Measurements from ENCODE around the gene NFATC2.
A peak's percentile ranks its signal among the peaks of the same experiment; 100 is the strongest.

NFATC2 gene

GRCh38 chr20:51473771-51474170, 68.7 kb downstream of the NFATC2 start:
- Histone ChIP-seq H3K36me3 (ENCODE audit: insufficient read depth, low read length) (peaks cover 85% of the 10 kb centered on the region), H2AFZ (ENCODE audit: low read length) (no peak overlapping the region), H3K79me2 (ENCODE audit: insufficient read depth, low read length) (0 out of 2 replicates have a peak, but pooled peaks cover 3% of the 10 kb centered on the region), H3K27ac (ENCODE audit: low read depth, low read length, poor library complexity, severe bottlenecking) (no peak overlapping the region), H4K20me1 (ENCODE audit: insufficient read depth, low read length) (no peaks in the 10 kb centered on the region), H3K9ac (ENCODE audit: low read length) (no peak overlapping the region), H3K9me3 (ENCODE audit: low read length) (no peaks in the 10 kb centered on the region), H3F3A (ENCODE audit: insufficient read depth, low read length) (no peaks in the 10 kb centered on the region), H3K9me2 (ENCODE audit: low read depth, low read length) (no peaks in the 10 kb centered on the region), H3K4me2 (ENCODE audit: low read length) (no peak overlapping the region), H3K27me3 (ENCODE audit: insufficient read depth, low read length) (no peaks in the 10 kb centered on the region), H3K4me1 (ENCODE audit: insufficient read depth, low read length, severe bottlenecking) (peaks cover 36% of the 10 kb centered on the region), H3K4me3 (ENCODE audit: low read depth, low read length, poor library complexity, severe bottlenecking) (no peak overlapping the region)
- TF ChIP-seq CTCF (IDR thresholded peaks at IDR 0.05; ENCODE audit: low read length) (no peak), EZH2 (IDR thresholded peaks at IDR 0.05; ENCODE audit: borderline replicate concordance, low read length) (no peak)

DNA sequence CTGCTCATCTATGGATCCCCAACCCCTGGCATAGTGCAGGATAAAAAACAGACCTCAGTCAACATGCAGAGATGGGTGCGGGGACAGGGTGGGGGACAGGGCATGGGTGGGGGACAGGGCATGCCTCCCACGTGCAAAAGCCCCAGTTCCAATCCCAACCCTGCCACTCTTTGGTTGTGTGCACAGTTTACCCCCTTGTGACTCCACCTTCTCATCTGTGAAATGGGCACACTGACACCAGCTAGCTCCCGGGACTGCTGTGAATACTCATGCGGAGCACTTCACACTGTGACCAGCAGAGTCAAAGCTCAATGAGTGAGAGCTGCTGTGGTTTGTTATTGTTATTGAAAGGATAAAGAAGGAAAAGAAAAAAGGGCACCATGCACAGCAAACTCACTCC, 69.3 kb downstream of the NFATC2 start:
- H3K4me2 ChIP-seq (ENCODE audit: low read length), result no peak overlapping the region
- H3K79me2 ChIP-seq (ENCODE audit: insufficient read depth, low read length), result 0 out of 2 replicates have a peak, but pooled peaks cover 3% of the 10 kb centered on the region
- no peak overlapping the region for H2AFZ ChIP-seq (ENCODE audit: low read length)
- no peak overlapping the region for H3K27ac ChIP-seq (ENCODE audit: low read depth, low read length, poor library complexity, severe bottlenecking)
- H3K36me3 ChIP-seq (ENCODE audit: insufficient read depth, low read length), result peaks cover 79% of the 10 kb centered on the region
- H3F3A ChIP-seq (ENCODE audit: insufficient read depth, low read length), result no peaks in the 10 kb centered on the region
- H3K9me3 ChIP-seq (ENCODE audit: low read length), result no peaks in the 10 kb centered on the region
- no peak overlapping the region for H3K9ac ChIP-seq (ENCODE audit: low read length)
- peaks cover 36% of the 10 kb centered on the region for H3K4me1 ChIP-seq (ENCODE audit: insufficient read depth, low read length, severe bottlenecking)
- H3K27me3 ChIP-seq (ENCODE audit: insufficient read depth, low read length), result no peaks in the 10 kb centered on the region
- H4K20me1 ChIP-seq (ENCODE audit: insufficient read depth, low read length), result no peaks in the 10 kb centered on the region
- TF ChIP-seq CTCF (IDR thresholded peaks at IDR 0.05; ENCODE audit: low read length) (no peak), EZH2 (IDR thresholded peaks at IDR 0.05; ENCODE audit: borderline replicate concordance, low read length) (no peak)
- H3K9me2 ChIP-seq (ENCODE audit: low read depth, low read length), result no peaks in the 10 kb centered on the region
- no peak overlapping the region for H3K4me3 ChIP-seq (ENCODE audit: low read depth, low read length, poor library complexity, severe bottlenecking)

GRCh38 chr20:51470907-51471411, 71.6 kb downstream of the NFATC2 start:
- Histone ChIP-seq H3K9me3 (ENCODE audit: low read length) (no peaks in the 10 kb centered on the region), H3K4me1 (ENCODE audit: insufficient read depth, low read length, severe bottlenecking) (peaks cover 42% of the 10 kb centered on the region), H3K79me2 (ENCODE audit: insufficient read depth, low read length) (no peaks in the 10 kb centered on the region), H4K20me1 (ENCODE audit: insufficient read depth, low read length) (no peaks in the 10 kb centered on the region), H3K4me3 (ENCODE audit: low read depth, low read length, poor library complexity, severe bottlenecking) (no peak overlapping the region), H3K36me3 (ENCODE audit: insufficient read depth, low read length) (peaks cover 66% of the 10 kb centered on the region), H3F3A (ENCODE audit: insufficient read depth, low read length) (no peaks in the 10 kb centered on the region), H2AFZ (ENCODE audit: low read length) (no peak overlapping the region), H3K27me3 (ENCODE audit: insufficient read depth, low read length) (no peaks in the 10 kb centered on the region), H3K27ac (ENCODE audit: low read depth, low read length, poor library complexity, severe bottlenecking) (peak overlapping the region; percentile 85), H3K9me2 (ENCODE audit: low read depth, low read length) (no peaks in the 10 kb centered on the region), H3K9ac (ENCODE audit: low read length) (0 out of 2 replicates have a peak overlapping the region, but pooled peaks have one; percentile 23), H3K4me2 (ENCODE audit: low read length) (peak overlapping the region; percentile 35; the same call in 1 of the 2 replicates)
- TF ChIP-seq EZH2 (IDR thresholded peaks at IDR 0.05; ENCODE audit: borderline replicate concordance, low read length) (no peak), CTCF (IDR thresholded peaks at IDR 0.05; ENCODE audit: low read length) (no peak)
